Hematopoietic multipotent progenitor cell treated with erythropoietin and hydrocortisone succinate and interleukin-3 and kit ligand, for 8 days (in vitro differentiated cells): ENCODE measurements around the gene SORCS2.

Experiments
- DNase-seq: peaks from one replicate; pipeline ENCODE4 v3.0.0-alpha.2; 2015

Gene SORCS2

DNA sequence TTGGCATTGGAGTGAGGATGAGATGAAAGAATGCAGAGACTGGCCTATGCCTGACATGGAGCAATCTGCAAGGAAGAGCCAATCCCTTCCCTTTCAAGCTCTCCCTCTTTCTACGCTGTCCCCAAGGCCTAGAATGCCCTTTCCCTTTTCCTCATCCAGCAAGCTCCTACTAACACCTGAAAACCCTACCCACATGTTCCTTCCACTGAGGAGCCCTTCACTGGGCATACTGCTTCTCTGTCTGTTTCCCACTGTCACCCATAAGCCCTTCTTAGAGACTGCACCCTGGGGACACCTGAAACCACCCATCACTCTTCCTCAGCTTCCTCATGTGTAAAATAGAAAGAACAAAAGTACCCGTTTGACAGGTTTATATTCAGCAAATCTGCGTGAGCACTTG is 492.0 kb downstream of the SORCS2 start:
- no peak for DNase-seq

DNA sequence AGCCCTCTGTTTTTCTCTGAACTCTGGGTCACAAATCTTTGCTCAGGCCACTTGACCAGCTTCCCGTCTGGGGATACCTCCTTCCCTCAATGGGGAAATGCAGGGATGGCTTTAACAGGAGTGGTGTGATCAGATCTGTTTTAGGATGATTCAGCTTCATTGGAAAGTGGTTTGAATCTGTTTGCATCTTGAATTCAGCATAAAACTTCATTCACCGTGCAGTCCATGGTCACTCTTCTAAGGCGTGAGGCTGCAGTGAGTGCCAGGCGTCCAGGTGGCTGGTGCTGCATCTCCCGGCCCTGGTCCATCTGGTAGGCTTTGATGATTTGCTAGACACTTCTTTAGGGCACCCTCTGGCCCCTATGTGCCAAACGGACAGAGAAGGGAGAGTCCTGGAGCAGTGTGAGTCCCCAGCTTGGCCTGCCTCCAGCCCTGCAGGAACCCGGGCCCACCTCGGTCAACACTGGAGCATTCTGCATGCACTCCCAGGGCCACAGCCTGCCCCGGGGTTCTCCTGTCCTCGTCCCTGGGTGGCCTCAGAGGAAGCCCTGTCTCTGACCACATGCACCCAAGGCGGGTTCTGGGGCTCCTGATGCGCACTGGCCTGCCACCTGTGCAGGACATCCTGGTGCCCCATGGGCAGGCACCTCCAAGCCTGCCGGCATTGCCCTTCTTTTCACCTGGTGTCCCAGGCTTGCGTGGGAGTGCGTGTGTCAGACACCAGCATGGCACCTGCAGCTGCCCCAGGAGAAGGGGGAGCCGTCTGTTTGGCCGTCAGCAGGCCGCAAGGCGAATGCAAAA is 493.9 kb downstream of the SORCS2 start:
- DNase-seq: no peak

DNA sequence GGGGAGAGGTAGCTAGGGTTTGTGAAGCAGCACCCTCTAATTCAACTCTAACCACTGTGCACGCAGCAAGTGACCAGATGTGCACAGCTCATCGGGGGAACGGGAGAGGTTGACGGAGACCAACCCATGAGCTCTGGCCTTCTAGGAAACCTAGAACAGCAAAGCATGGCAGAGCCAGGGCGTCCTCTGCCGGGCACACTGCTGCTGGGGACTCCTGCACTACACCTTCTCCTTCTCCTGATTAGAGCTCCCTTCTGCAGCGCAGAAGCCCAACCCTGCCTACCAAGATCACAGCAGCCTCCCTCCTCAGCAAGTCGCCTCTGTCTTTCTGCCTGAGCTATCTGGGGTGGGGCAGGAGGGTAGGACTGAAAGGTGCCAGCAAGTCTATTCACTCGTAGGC is 494.7 kb downstream of the SORCS2 start:
- DNase-seq: no peak

DNA sequence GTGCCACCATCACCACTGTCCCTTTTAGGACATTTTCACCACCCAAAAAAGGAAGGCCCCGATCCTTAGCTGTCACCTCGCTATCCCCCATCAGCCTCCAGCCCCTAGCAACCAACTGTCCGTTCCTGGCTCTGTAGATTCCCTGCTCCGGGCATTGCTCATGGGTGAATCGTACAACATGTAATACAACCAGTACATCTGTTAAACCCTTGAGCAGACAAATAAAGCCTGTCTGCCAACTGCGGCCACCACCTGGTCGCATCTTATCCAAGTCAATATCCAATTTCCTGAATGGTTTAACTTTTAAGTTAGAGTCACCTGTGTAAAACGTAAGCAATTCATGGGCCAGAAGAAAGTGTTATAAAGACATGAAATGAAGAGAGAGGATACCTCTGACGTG is 495.5 kb downstream of the SORCS2 start:
- DNase-seq: no peak

DNA sequence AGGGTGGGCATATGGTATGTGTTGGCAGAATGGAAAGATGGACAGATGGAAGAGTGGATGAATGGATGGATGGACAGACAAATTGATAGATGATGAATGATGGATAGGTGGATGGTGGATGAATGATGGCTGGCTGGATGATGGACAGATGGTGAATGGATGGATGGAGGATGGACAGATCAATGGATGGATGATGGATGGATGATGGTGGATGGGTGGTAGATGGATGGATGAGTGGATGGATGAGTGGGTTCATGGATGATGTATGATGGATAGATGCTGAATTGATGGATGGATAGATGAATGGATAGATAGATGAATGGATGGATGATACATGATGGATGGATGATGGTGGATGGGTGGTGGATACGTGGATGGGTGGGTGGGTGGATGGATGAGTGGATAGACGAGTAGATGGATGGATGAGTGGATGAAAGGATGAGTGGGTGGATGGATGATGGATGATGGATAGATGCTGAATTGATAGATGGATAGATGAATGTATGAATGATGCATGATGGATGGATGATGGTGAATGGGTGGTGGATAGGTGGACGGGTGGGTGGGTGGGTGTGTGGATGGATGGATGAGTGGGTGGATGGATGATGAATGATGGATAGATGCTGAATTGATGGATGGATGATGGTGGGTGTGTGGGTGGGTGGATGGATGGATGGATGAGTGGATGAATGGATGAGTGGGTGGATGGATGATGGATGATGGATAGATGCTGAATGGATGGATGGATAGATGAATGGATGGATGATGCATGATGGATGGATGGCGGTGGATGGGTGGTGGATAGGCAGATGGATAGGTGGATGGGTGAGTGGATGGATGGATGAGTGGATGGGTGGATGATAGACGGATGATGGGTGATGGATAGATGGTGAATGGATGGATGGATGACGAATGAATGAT is 497.7 kb downstream of the SORCS2 start:
- no peak for DNase-seq

DNA sequence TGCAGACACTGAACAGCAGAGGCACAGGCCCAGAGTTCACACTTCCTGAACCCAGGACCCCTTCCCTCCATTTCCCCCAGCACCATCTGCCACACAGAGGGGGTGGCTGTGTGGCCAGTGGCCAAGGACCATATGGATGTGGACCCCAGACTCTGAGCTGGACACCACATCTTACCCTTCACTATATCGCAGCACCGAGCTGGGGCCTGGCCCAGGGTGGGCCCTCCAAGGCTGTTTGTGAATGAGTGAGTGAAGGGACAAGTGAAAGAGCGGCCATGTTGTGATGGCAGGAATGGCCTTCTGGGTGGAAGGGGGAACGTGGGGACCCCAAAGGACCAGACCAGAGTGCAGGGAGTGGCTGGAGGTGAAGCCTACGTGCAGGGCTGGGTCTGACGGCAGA is 498.7 kb downstream of the SORCS2 start:
- no peak for DNase-seq

DNA sequence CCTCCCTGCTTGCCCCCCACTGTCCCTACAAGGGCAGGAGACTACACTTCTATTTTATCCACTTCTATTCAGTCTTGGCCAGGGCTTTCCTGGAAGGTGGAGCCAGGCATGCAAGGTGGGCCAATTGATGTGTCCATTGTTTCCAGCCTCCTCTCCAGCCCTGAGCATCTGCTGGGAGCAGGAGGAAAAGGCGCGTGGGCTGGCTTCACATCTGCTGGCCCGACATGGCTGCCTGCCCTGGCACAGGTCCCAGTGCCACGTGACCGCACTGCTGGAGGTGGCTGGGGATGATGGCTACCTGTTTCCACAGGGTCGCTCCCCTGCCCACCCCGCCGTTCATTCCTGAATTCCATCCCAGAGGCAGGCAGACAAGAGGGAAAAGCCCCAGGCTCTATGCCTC is 499.6 kb downstream of the SORCS2 start:
- no peak for DNase-seq

DNA sequence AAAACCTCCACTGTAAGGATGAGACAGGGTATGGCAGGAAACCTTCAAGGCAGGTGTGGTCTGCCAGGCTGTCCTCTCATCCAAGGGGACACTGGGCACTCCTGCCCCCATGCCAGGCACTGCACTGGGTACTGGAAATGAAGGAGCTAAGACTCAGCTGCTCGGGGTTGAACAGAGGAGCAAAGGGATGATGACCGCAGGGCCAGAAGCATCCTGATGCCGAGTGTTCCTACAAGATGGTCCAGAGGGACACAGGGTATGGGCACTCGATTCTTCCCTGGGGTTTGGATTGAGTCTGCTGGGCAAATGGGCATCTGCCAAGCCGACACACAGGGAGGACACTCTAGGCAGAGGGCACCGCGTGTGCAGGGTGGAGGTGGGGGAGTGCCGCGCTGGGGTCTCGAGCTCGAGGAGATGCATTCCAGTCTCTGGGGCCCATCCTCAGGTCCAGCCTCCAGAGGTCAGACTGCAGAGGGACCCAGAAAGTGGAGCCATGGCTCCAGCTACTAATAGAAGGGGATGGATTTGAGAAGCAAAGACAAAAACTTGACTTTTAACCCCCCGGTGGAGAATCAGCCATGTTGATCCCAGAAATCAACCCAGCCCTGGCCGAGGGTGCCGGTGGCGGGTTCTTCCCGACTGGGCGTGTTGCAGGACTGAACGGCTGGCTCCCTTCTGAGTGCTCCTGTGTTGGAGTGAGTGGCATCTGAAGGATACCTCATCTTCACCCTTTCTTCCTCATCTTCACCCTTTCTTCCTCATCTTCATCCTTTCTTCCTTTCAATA is 500.3 kb downstream of the SORCS2 start:
- no peak for DNase-seq

DNA sequence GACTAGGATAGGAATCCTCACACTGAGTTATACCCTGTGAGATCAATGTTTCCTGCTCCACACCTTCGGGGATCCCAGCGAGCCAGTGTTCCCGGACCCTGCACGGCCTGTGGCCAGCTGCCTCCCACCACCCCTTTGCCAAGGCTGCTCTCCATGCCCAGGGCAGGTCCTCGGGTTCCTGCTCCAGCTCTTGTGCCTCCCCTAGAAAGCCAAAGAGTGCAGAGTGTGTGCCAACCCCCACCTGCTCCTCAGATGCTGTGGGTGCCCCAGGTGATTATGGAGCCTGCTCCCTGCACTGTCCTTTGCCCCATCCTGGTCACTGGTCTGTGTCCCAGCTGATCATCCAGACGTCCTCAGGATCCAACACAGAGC is 500.9 kb downstream of the SORCS2 start:
- no peak for DNase-seq

DNA sequence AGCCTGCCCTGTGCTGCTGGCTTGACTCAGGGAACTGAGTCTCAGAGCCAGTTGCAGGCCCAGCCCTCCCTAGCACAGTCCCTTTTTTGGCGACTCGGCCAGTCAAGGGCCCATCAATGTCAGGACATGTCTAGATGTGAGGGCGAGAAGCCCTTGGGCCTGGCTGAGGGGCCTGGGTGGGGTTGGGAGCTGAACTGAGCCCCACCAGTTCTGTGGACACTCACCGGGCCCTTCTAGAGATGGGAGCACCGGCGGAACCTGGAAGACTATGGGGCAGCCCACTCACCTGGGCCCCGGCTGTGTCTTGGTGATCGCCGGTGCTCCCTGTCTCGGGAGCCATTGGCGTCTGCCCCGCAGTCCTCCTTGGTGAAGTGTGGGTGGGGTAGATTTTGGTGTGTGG is 501.4 kb downstream of the SORCS2 start:
- no peak for DNase-seq

DNA sequence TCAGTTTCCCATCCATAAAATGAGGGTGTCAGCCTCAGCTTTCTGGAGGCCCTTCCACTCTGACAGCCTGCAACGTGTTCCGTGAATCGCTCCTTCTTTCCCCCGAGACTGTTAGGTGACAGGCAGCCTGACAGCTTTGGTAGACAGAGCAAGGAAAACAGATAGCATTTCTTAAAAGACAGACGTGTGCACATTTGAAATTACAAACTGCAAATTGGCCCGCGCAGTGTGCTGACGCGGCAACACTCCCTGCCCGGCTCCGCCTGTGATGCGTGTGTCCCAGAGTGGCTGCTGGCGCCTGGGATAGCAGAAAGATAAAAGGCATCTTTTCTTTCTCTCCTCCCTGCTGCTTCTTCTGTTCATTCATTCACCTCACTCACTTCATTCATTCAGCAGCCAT is 502.0 kb downstream of the SORCS2 start:
- DNase-seq: no peak

DNA sequence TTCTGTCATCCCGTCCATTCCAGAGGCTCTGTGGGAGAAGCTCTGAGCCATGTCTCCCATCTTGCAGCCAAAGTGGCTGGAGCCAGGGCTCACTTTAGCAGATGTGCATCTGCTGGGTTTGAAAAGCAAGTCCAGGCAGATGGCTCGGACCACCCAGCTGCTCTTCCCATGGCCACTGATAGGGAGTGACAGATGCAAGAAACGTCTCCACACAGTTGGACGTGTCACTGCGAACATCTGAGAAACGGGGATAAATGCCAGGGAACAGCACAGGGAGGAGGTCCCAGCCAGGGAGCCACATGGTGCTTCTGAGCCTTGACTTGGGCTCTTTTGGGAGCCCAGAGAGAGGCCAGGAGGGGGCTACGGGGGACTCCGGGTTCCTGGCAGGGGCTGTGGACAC is 505.0 kb downstream of the SORCS2 start:
- DNase-seq: no peak

DNA sequence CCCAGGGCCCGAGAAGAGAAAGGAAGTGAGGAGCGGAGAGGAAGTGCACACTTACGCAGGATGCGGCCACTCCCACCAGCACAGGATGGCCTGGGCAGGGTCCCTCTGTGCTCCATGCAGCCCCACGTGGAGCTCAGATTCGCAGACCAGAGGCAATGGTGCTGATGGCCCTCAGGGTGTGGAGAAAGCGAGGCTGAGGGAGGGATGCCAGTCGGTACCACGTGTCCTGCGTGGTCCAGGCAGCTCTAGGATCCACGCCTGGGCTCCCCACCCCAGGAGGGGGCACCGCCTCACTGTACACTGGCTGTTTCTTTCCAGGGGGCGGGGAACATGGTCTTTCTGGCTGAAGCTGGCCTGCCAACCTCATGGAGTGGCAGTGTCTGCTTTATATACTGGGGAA is 505.5 kb downstream of the SORCS2 start:
- no peak for DNase-seq

DNA sequence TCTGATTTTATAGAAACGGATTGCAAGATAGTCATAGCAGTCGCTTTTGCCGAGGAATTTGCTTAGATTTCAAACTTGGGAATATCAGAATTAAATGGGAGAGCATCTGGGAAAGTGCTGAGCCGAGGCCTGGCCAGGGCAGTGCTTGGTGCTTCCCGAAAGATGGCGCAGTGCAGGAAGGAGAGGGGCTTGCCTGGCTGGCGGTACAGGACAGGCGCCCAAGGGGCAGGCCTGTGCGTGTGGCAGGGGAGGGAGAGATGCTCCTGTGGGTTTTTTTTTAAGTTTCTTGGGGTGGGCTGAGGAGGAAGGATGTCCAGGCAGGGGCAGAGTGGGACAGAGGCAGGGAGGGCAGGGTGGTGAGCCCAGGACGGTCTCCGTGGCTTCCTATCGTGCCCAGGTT is 506.2 kb downstream of the SORCS2 start:
- DNase-seq: no peak

DNA sequence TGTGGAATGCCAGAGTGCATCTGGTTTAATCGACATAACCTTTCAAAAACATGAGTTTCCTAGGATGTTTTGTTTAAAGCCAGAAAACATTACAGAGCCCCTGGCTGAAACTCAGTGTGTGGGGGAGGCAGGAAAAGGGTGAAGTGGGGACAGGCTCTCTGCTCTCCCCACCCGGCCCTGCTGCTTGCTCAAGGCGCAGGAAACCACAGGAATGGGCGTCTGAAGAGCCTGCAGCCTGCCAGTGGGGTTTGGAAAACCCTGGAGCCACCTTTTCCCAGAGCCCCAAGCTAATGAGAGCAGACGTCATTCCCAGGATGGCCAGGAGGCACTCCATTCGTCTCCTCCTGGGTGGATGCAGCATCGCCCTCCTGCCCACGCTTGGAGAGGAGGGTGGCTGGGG is 506.7 kb downstream of the SORCS2 start:
- no peak for DNase-seq

DNA sequence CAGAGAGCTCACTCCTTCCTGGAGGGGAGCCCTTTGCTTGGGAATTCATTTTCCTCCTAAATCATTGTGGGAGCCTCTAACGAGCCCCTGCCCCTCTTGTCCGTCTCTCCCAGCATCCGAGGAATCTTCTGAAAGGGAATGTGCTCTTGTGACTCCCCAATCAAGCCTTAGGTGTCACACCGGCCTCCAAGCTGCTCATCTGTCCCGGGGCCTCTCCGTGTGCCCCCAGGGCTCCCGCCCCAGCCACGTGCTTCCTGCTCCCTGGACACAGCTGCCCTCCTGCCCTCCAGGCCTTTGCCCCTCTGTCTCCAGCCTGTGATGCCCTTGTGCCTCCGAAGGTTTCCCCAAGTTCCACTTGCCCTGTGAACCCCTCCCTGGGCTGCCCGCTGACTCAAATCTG is 507.5 kb downstream of the SORCS2 start:
- DNase-seq: no peak

DNA sequence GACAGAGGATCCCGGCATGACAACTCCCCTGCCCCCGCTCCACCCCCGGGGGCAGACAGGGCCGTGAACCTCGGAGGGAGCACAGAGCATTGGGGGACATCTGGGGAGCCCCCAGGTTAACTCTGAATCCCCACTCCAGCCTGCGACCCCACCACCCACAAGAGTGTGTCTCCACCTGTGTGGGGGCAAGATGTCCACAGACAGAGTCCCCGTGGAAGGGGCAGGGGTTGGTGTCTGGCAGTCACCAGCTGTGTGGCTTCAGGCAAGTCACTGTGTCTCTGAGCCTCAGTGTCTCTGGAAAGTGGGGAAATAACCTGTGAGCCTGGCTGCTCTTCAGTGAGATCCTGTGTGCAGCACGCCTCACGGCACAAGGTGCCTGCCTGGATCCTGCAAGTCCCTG is 508.3 kb downstream of the SORCS2 start:
- no peak for DNase-seq

DNA sequence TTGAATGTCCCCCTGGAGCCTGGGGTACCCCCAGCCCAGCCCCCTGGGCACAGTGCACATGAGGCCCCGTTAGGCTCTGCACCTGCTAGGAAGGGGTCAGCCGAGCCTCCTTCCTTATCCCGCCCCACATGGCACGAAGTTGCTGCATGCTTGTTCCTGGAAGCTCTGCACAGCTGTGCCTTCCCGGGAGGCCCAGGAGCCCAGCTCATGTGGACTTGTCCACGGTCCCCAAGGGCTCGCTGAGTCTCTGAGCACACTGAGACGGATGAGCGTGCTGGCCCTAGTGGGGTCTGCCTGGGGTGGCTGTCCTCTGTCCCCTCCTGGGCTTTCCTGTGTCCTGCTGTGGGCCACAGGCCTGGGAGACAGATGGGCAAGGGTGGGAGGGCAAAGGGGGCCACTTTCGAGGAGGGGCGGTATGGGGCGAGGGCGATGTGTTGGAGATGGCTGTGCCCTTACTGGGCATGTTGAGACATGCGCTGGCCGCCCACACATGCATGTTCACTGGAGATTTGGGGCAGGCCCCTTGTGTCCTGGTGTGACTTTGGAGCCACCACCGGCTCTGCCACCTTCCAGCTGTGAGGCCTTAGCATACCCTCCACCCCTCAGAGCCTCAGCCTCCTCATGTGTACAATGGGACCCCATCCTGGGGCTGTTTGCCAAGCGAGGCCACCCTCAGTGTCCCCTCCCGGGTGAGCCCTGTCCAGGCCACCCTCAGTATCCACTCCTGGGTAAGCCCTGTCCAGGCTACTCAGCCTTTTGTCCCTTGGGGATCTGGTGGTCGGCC is 509.7 kb downstream of the SORCS2 start:
- no peak for DNase-seq

DNA sequence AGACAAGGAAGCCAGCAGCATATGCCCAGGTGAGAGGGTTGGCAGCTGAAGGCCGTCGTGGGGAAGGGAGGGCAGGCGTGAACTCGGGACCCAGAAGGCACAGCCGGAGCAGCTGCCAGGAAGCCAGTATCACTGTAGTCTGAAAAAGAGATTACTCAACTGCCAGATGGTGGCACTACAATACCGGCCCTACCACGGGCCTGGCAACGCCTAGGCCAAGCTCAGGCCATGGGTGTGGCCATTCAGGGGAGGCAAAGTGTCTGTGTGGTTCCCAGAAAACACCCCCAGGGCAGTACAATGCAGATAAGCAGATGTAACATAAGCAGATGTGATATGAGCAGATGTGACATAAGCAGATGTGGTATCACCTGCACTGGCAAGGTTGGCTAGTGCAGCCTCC is 511.4 kb downstream of the SORCS2 start:
- DNase-seq: peak; percentile 64

DNA sequence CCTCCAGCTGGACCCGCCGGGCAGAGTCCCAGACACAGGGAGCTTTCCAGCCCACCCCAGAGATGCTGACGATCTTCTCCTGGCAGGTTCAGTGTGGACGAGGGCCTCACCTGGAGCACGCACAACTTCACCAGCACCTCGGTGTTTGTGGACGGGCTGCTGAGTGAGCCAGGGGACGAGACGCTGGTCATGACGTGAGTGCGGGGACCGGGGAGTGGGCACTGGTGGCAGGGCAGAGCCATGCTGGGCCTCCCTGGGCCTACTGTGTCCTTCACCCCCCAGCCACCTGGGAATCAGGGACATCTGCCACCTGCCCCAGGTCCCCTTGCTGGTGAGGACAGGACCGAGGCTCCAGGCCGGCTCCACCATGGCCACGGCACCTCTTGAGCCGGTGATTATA is 511.8 kb downstream of the SORCS2 start:
- DNase-seq: no peak

DNA sequence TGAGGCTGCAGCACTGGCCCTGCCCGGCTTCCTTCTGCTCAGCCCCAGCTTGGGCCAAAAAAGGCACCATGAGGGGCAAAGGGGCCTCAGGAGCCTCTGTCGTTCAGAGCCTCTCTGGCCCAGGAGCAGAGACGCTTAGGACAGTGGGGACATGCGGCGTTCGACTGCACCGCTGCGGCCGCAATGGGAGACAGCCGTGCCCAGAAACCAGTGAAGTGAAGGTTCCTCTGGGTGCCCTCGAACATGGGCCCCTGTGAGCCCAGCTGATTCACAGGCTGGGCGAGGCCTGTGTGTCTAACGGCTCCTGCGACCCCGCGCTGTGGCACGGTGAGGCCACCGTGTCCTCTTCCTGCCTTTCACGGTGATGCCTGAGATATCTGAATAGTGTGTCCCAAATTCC is 512.3 kb downstream of the SORCS2 start:
- DNase-seq: no peak

DNA sequence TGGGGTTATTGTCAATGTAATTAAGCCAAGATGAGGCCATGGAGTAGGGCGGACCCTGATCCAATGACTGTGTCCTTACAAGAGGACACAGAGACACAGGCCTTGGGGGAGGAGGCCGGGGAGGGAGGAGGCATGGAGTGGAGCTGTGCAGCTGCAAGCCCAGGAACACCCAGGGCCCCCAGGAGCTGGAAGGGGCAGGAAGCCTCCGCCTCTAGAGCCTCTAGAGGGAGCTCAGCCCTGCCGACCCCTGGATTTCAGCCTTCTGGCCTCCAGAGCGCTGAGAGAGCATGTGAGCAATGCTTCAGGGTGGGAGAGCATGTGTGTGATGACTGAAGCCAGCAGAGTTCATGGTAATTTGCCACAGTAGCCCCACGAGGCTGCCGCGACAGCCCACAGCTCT is 512.7 kb downstream of the SORCS2 start:
- DNase-seq: no peak

DNA sequence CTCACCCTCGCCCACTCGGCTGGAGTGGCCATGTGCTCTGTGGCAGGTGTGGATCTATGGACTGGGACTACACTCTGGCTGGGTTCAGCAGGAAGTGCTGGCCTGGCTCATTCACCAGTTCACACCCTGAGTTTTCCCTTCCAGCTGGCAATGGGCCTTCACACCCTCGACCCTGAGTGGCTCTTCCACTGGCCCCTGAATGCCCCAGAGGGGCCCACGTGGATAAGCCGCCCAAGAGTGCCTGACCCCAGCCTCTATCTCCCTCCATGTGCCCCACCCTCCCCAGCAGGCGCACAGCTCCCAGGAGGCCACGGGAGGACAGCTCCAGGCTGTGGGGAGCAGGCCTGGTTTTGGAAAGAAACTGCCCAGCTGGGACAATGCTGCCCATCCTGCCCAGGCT is 513.3 kb downstream of the SORCS2 start:
- no peak for DNase-seq
